Lower leg skin (tissue), 4 donors: ENCODE results near the gene LEPROT. TPM values are rescaled to one million over a fixed set of nuclear protein-coding genes. Genes with fewer than 3 reads are reported as not detected.
A peak's percentile ranks its signal among the peaks of the same experiment; 100 is the strongest.

ENCODE experiments used
- DNase-seq, 2 donors: peaks; one replicate each; pipeline ENCODE4 v3.0.0-alpha.2; 2019; ENCODE audit warnings: low spot score in 2 of 2
- H3K4me3 ChIP-seq: fragments of 200-600 bp; sonication (generic); 2 replicates; pipeline ENCODE4 v1.5.1; 2017; ENCODE audit warnings: mild to moderate bottlenecking, low read depth; ENCODE audit not compliant: poor library complexity, severe bottlenecking
- POLR2A ChIP-seq, 2 donors: fragments of 450-650 bp; IDR thresholded peaks; one replicate each; pipeline ENCODE4 v1.6.1; 2016 to 2017; ENCODE audit warnings: antibody characterized with exemption in 2 of 2, mild to moderate bottlenecking in 1 of 2, moderate library complexity in 1 of 2
- WGBS, 2 donors: methylation state at CpG; one replicate each; pipeline ENCODE4 v1.1.5; 2018; 5-methylcytosine and 5-hydroxymethylcytosine counted together
- intact Hi-C: fragments of 100-400 bp; cut with DNase I; formaldehyde crosslinking; loops from one replicate; pipeline ENCODE4 v1.15.0; 2023; ENCODE audit warnings: low total_unique reads
- total RNA-seq, 4 donors: library from RNA; depleted of rRNA; stranded (reverse); fragments of >200 nt; gene quantifications; one replicate each; pipeline ENCODE4 v1.1.0, GENCODE V29; 2016
- TF ChIP-seq, protein P1 (sequence below), 3 donors: fragments of 450-650 bp; IDR thresholded peaks; one replicate each; pipeline ENCODE4 v1.5.1; 2016; ENCODE audit warnings: antibody characterized with exemption in 3 of 3, mild to moderate bottlenecking in 3 of 3, moderate library complexity in 2 of 3

LEPROT gene
- total RNA-seq, 4 donors from 2014 or later = 28.5 to 49.2 (median 32.3) TPM

DNA sequence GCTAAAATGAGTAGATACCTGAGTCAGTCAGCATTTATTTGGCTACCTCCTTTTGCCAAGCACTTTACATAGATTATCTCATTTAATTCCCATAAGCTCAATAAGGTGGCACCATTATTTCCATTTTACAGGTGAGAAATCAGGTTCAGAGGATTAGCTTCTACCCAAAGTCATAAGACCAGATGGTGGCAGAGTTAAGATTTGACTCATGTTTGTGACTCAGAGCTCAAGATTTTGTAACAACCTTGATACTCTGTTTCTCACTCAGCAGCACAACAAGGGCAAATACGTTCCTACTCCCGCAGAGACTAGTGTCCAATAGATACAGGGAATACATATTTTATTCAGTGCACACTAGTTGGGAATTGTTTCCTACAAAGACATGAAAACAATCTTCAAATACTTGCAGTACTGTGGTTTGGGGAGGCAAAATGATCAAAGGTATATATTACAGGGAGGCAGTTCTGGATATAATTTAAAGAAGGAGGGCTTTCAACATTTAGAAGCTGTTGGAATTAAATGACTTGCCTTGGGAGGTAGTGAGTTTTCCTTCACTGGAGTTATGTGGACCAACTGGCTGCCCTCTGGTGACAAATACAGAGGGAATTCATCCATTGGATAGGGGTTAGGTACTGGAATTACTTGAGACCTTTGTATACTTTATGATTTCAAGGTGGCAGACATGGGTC is 3.6 kb downstream of the LEPROT start:
- peak in 1 of 2 donors; percentile 21 for DNase-seq
- 44 to 46% methylated on average over 2 of the region's 2 CpGs for WGBS, 2 donors
- intact Hi-C loops = no loop called here
- TF ChIP-seq, protein P1, sequence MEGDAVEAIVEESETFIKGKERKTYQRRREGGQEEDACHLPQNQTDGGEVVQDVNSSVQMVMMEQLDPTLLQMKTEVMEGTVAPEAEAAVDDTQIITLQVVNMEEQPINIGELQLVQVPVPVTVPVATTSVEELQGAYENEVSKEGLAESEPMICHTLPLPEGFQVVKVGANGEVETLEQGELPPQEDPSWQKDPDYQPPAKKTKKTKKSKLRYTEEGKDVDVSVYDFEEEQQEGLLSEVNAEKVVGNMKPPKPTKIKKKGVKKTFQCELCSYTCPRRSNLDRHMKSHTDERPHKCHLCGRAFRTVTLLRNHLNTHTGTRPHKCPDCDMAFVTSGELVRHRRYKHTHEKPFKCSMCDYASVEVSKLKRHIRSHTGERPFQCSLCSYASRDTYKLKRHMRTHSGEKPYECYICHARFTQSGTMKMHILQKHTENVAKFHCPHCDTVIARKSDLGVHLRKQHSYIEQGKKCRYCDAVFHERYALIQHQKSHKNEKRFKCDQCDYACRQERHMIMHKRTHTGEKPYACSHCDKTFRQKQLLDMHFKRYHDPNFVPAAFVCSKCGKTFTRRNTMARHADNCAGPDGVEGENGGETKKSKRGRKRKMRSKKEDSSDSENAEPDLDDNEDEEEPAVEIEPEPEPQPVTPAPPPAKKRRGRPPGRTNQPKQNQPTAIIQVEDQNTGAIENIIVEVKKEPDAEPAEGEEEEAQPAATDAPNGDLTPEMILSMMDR (IDR thresholded peaks at IDR 0.05) = no peak
- TF ChIP-seq POLR2A (IDR thresholded peaks at IDR 0.05) = no peak
- H3K4me3 ChIP-seq = no peak overlapping the region

GRCh38 chr1:65424573-65424889 is 4.1 kb downstream of the LEPROT start:
- intact Hi-C loops = no loop called here
- TF ChIP-seq, protein P1 (IDR thresholded peaks at IDR 0.05) = no peak
- no peak for TF ChIP-seq POLR2A (IDR thresholded peaks at IDR 0.05)
- H3K4me3 ChIP-seq = no peak overlapping the region
- 52 to 82% methylated on average over 1 of the region's 1 CpG for WGBS, 2 donors
- DNase-seq = no peak

- 95 to 100% methylated on average over 2 of the region's 2 CpGs for WGBS, 2 donors
- no peak for TF ChIP-seq POLR2A (IDR thresholded peaks at IDR 0.05)
- TF ChIP-seq, protein P1 (IDR thresholded peaks at IDR 0.05) = no peak
- intact Hi-C loops = no loop called here
- DNase-seq = no peak
- no peak overlapping the region for H3K4me3 ChIP-seq
Measured at GRCh38 chr1:65425006-65425405, 4.5 kb downstream of the LEPROT start.

GRCh38 chr1:65425697-65426096 is 5.2 kb downstream of the LEPROT start:
- TF ChIP-seq, protein P1 (IDR thresholded peaks at IDR 0.05) = no peak
- no peak for TF ChIP-seq POLR2A (IDR thresholded peaks at IDR 0.05)
- intact Hi-C loops = no loop called here
- H3K4me3 ChIP-seq = no peak overlapping the region
- 89 to 92% methylated on average over 3 of the region's 3 CpGs for WGBS, 2 donors
- DNase-seq = no peak

- H3K4me3 ChIP-seq = no peak overlapping the region
- 94 to 96% methylated on average over 2 of the region's 2 CpGs for WGBS, 2 donors
- intact Hi-C loops = no loop called here
- no peak for TF ChIP-seq POLR2A (IDR thresholded peaks at IDR 0.05)
- TF ChIP-seq, protein P1 (IDR thresholded peaks at IDR 0.05) = no peak
- DNase-seq = no peak
Measured at GRCh38 chr1:65429078-65429477, 8.6 kb downstream of the LEPROT start.

- intact Hi-C loops = no loop called here
- no peak for DNase-seq
- no peak overlapping the region for H3K4me3 ChIP-seq
- no peak for TF ChIP-seq POLR2A (IDR thresholded peaks at IDR 0.05)
- TF ChIP-seq, protein P1 (IDR thresholded peaks at IDR 0.05) = no peak
- 55 to 56% methylated on average over 7 of the region's 7 CpGs for WGBS, 2 donors
Measured at GRCh38 chr1:65429806-65430205, 9.3 kb downstream of the LEPROT start.
